HCT116 (cell line): Measurements from ENCODE around the gene SPON2.

Experiments used
- ATF3 ChIP-seq: IDR thresholded peaks from 2 replicates; pipeline ENCODE4 v1.6.1; 2012
- CEBPB ChIP-seq: IDR thresholded peaks from 2 replicates; pipeline ENCODE4 v1.6.1; 2012; ENCODE audit warnings: low read depth
- ELF1 ChIP-seq: IDR thresholded peaks from 2 replicates; pipeline ENCODE4 v1.6.1; 2012; ENCODE audit warnings: low read depth, borderline replicate concordance
- EZH2 ChIP-seq: fragments of 200-600 bp; sonication (generic); IDR thresholded peaks from 2 replicates; pipeline ENCODE4 v1.6.1; 2017; ENCODE audit warnings: antibody characterized with exemption, mixed run types
- FOSL1 ChIP-seq: IDR thresholded peaks from 2 replicates; pipeline ENCODE4 v1.6.1; 2012; ENCODE audit warnings: low read depth
- JUND ChIP-seq: IDR thresholded peaks from 2 replicates; pipeline ENCODE4 v1.6.1; 2012
- POLR2A ChIP-seq: IDR thresholded peaks from 2 replicates; pipeline ENCODE4 v1.7.0; 2011; ENCODE audit warnings: borderline replicate concordance; ENCODE audit not compliant: insufficient read depth, insufficient read length; ENCODE audit errors: extremely low read depth
- POLR2AphosphoS5 ChIP-seq: IDR thresholded peaks from 2 replicates; pipeline ENCODE4 v1.6.1; 2011; ENCODE audit warnings: mild to moderate bottlenecking, low read depth, low read length, moderate library complexity
- SP1 ChIP-seq: IDR thresholded peaks from 2 replicates; pipeline ENCODE4 v1.6.1; 2012; ENCODE audit warnings: low read depth
- TCF7L2 ChIP-seq: IDR thresholded peaks from 2 replicates; pipeline ENCODE4 v1.7.0; 2011; ENCODE audit warnings: borderline replicate concordance, inconsistent platforms; ENCODE audit not compliant: insufficient read depth, insufficient read length; ENCODE audit errors: extremely low read depth
- YY1 ChIP-seq: IDR thresholded peaks from 2 replicates; pipeline ENCODE4 v1.6.1; 2011; ENCODE audit warnings: low read length, low read depth, moderate library complexity, mild to moderate bottlenecking; ENCODE audit not compliant: insufficient replicate concordance; ENCODE audit errors: extremely low read depth
- TF ChIP-seq, protein P1 (sequence below): IDR thresholded peaks from 2 replicates; pipeline ENCODE4 v1.6.1; 2012; ENCODE audit warnings: low read depth
- TF ChIP-seq, protein P2 (sequence below), 3 experiments: fragments of 200-600 bp in 1 of 3; sonication (generic) in 1 of 3; IDR thresholded peaks in 2 of 3; conservative IDR thresholded peaks in 1 of 3; 2 replicates each; pipeline ENCODE4 v1.5.1; 2012 to 2017; ENCODE audit warnings: low read depth in 2 of 3, low read length in 2 of 3, antibody characterized with exemption in 1 of 3, borderline replicate concordance in 1 of 3, control low read depth in 1 of 3, mild to moderate bottlenecking in 1 of 3, mixed read lengths in 1 of 3, mixed run types in 1 of 3, moderate library complexity in 1 of 3; ENCODE audit not compliant: insufficient read depth in 1 of 3

GRCh38 chr4:1216869-1217294, 44.5 kb upstream of the SPON2 start:
- TF ChIP-seq, protein P1, sequence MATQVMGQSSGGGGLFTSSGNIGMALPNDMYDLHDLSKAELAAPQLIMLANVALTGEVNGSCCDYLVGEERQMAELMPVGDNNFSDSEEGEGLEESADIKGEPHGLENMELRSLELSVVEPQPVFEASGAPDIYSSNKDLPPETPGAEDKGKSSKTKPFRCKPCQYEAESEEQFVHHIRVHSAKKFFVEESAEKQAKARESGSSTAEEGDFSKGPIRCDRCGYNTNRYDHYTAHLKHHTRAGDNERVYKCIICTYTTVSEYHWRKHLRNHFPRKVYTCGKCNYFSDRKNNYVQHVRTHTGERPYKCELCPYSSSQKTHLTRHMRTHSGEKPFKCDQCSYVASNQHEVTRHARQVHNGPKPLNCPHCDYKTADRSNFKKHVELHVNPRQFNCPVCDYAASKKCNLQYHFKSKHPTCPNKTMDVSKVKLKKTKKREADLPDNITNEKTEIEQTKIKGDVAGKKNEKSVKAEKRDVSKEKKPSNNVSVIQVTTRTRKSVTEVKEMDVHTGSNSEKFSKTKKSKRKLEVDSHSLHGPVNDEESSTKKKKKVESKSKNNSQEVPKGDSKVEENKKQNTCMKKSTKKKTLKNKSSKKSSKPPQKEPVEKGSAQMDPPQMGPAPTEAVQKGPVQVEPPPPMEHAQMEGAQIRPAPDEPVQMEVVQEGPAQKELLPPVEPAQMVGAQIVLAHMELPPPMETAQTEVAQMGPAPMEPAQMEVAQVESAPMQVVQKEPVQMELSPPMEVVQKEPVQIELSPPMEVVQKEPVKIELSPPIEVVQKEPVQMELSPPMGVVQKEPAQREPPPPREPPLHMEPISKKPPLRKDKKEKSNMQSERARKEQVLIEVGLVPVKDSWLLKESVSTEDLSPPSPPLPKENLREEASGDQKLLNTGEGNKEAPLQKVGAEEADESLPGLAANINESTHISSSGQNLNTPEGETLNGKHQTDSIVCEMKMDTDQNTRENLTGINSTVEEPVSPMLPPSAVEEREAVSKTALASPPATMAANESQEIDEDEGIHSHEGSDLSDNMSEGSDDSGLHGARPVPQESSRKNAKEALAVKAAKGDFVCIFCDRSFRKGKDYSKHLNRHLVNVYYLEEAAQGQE: no peak
- no peak for TF ChIP-seq JUND
- TF ChIP-seq SP1: no peak
- TF ChIP-seq, protein P2, sequence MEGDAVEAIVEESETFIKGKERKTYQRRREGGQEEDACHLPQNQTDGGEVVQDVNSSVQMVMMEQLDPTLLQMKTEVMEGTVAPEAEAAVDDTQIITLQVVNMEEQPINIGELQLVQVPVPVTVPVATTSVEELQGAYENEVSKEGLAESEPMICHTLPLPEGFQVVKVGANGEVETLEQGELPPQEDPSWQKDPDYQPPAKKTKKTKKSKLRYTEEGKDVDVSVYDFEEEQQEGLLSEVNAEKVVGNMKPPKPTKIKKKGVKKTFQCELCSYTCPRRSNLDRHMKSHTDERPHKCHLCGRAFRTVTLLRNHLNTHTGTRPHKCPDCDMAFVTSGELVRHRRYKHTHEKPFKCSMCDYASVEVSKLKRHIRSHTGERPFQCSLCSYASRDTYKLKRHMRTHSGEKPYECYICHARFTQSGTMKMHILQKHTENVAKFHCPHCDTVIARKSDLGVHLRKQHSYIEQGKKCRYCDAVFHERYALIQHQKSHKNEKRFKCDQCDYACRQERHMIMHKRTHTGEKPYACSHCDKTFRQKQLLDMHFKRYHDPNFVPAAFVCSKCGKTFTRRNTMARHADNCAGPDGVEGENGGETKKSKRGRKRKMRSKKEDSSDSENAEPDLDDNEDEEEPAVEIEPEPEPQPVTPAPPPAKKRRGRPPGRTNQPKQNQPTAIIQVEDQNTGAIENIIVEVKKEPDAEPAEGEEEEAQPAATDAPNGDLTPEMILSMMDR (IDR thresholded peaks at IDR 0.05 in 2 of 3, conservative IDR thresholded peaks at IDR 0.05 in 1 of 3; ENCODE audit: borderline replicate concordance in 1 of 3, insufficient read depth in 1 of 3, low read depth in 2 of 3, low read length in 2 of 3): no peak
- TF ChIP-seq EZH2: no peak
- TF ChIP-seq ELF1: no peak
- no peak for TF ChIP-seq CEBPB
- TF ChIP-seq TCF7L2: no peak
- TF ChIP-seq FOSL1: no peak
- no peak for TF ChIP-seq POLR2AphosphoS5
- no peak for TF ChIP-seq POLR2A
- TF ChIP-seq ATF3: no peak
- no peak for TF ChIP-seq YY1
